IMR-90 (cell line): Measurements from ENCODE around the gene TNK2. TPM values are rescaled to one million over a fixed set of nuclear protein-coding genes. Genes with fewer than 3 reads are reported as not detected.
"Not testable (repeated sequence)": the region's sequence is repeated elsewhere in the genome, so short reads cannot be mapped to it uniquely, and the experiment has no call there.

Source experiments
- ATAC-seq: fragments of 200-7000 bp; cut with Tn5 transposase; 2 replicates; pipeline ENCODE4 v1.9.1; 2020; ENCODE audit warnings: low read depth, mild to moderate bottlenecking, moderate library complexity
- BruUV-seq: library from RNA; stranded (reverse); fragments of 400-500 nt; replicated peaks from 2 replicates; lab custom pipeline; 2021; lab: Mats Ljungman, UMichigan
- CTCF ChIA-PET: fragments of 300-600 bp; formaldehyde crosslinking; extraction: SDS; loops from one replicate; lab custom pipeline; 2021; ENCODE audit warnings: antibody characterized with exemption; lab: Yijun Ruan, JAX
- POLR2A ChIA-PET: fragments of 300-600 bp; sonication (Branson Sonifier 250); formaldehyde crosslinking; loops from one replicate; lab custom pipeline; 2022; ENCODE audit warnings: antibody characterized with exemption; ENCODE audit not compliant: unreplicated experiment; lab: Charles Lee
- DNase-seq: peaks from one replicate; pipeline ENCODE4 v3.0.0; 2013
- H2AFZ ChIP-seq: replicated peaks from 2 replicates; pipeline ENCODE3; 2013; ENCODE audit warnings: low read length, mild to moderate bottlenecking; ENCODE audit not compliant: poor library complexity
- H2AK5ac ChIP-seq: 2 replicates; pipeline ENCODE4 v1.6.1; 2013; ENCODE audit warnings: low read depth, low read length, inconsistent platforms
- H2AK9ac ChIP-seq: replicated peaks from 2 replicates; pipeline ENCODE3; 2013; ENCODE audit warnings: mild to moderate bottlenecking, low read depth, low read length, moderate library complexity; ENCODE audit not compliant: poor library complexity
- H2BK120ac ChIP-seq: 2 replicates; pipeline ENCODE4 v1.6.1; 2013; ENCODE audit warnings: low read depth, low read length, inconsistent platforms
- H2BK15ac ChIP-seq: 3 replicates; pipeline ENCODE4 v1.6.1; 2013; ENCODE audit warnings: low read depth, low read length, inconsistent platforms
- H2BK20ac ChIP-seq: 2 replicates; pipeline ENCODE4 v1.6.1; 2013; ENCODE audit warnings: low read depth, mild to moderate bottlenecking, inconsistent platforms, low read length, moderate library complexity
- H2BK5ac ChIP-seq: 2 replicates; pipeline ENCODE4 v1.6.1; 2013; ENCODE audit warnings: mild to moderate bottlenecking, low read depth, low read length, inconsistent platforms; ENCODE audit not compliant: poor library complexity, severe bottlenecking
- H3K14ac ChIP-seq: replicated peaks from 2 replicates; pipeline ENCODE4 v1.6.1; 2013; ENCODE audit warnings: low read depth, low read length, inconsistent platforms
- H3K18ac ChIP-seq: 2 replicates; pipeline ENCODE4 v1.6.1; 2013; ENCODE audit warnings: low read depth, low read length, control low read depth
- H3K23ac ChIP-seq: 2 replicates; pipeline ENCODE4 v1.6.1; 2013; ENCODE audit warnings: low read depth, low read length, inconsistent platforms
- H3K27ac ChIP-seq: 2 replicates; pipeline ENCODE4 v1.5.1; 2013; ENCODE audit warnings: mild to moderate bottlenecking, control low read depth, low read length; ENCODE audit not compliant: insufficient read depth
- H3K27me3 ChIP-seq: 2 replicates; pipeline ENCODE4 v1.6.1; 2013; ENCODE audit warnings: low read length; ENCODE audit not compliant: control insufficient read depth, insufficient read depth
- H3K36me3 ChIP-seq: 2 replicates; pipeline ENCODE4 v1.6.1; 2013; ENCODE audit warnings: low read length, mixed read lengths; ENCODE audit not compliant: control insufficient read depth, insufficient read depth
- H3K4ac ChIP-seq: 2 replicates; pipeline ENCODE4 v1.6.1; 2013; ENCODE audit warnings: low read depth, low read length, inconsistent platforms
- H3K4me1 ChIP-seq: 2 replicates; pipeline ENCODE4 v1.6.1; 2013; ENCODE audit warnings: low read length, mixed read lengths; ENCODE audit not compliant: control insufficient read depth, insufficient read depth
- H3K4me2 ChIP-seq: 2 replicates; pipeline ENCODE4 v1.6.1; 2013; ENCODE audit warnings: low read depth, mild to moderate bottlenecking, control low read depth, low read length, moderate library complexity
- H3K4me3 ChIP-seq: 2 replicates; pipeline ENCODE4 v1.5.1; 2013; ENCODE audit warnings: low read depth, mild to moderate bottlenecking, control low read depth, low read length, moderate library complexity; ENCODE audit not compliant: insufficient read depth
- H3K56ac ChIP-seq: 2 replicates; pipeline ENCODE4 v1.6.1; 2013; ENCODE audit warnings: low read length, inconsistent platforms; ENCODE audit not compliant: insufficient read depth; ENCODE audit errors: extremely low read depth
- H3K79me1 ChIP-seq, 2 experiments: 2 replicates each; pipeline ENCODE4 v1.6.1; 2013; ENCODE audit warnings: low read length in 2 of 2, inconsistent platforms in 1 of 2, low read depth in 1 of 2
- H3K9ac ChIP-seq: 2 replicates; pipeline ENCODE4 v1.6.1; 2013; ENCODE audit warnings: low read depth, low read length, control low read depth
- H3K9me1 ChIP-seq: 2 replicates; pipeline ENCODE4 v1.6.1; 2013; ENCODE audit warnings: low read length, inconsistent platforms; ENCODE audit not compliant: insufficient read depth
- H3K9me3 ChIP-seq: 2 replicates; pipeline ENCODE4 v1.6.1; 2013; ENCODE audit warnings: low read length; ENCODE audit not compliant: control insufficient read depth, insufficient read depth
- H4K20me1 ChIP-seq: 2 replicates; pipeline ENCODE4 v1.6.1; 2013; ENCODE audit warnings: low read length, inconsistent platforms; ENCODE audit not compliant: insufficient read depth
- H4K5ac ChIP-seq: 2 replicates; pipeline ENCODE4 v1.6.1; 2013; ENCODE audit warnings: mild to moderate bottlenecking, low read depth, low read length, control low read depth
- H4K8ac ChIP-seq, 2 experiments: 2 replicates each; pipeline ENCODE4 v1.6.1; 2013; ENCODE audit warnings: low read depth in 2 of 2, low read length in 2 of 2, control low read depth in 1 of 2, inconsistent platforms in 1 of 2
- H4K91ac ChIP-seq: 2 replicates; pipeline ENCODE4 v1.6.1; 2013; ENCODE audit warnings: low read depth, low read length, inconsistent platforms; ENCODE audit not compliant: insufficient read depth
- WGBS, 2 experiments: methylation state at CpG; one replicate each; pipeline versions ENCODE4 v1.1.5 to v1.1.7; 2013; ENCODE audit warnings: missing lambda C conversion rate in 2 of 2; ENCODE audit not compliant: insufficient read length in 1 of 2; ENCODE audit errors: extremely low coverage in 2 of 2; 5-methylcytosine and 5-hydroxymethylcytosine counted together
- dilution Hi-C: fragments of 300-500 bp; cut with HindIII; formaldehyde crosslinking; loops from one replicate; pipeline ENCODE4 v1.14.3; 2018; ENCODE audit warnings: low sequenced_read_pairs; ENCODE audit not compliant: unreplicated experiment
- in situ Hi-C: fragments of 300-500 bp; cut with MboI; formaldehyde crosslinking; loops from 3 replicates; pipeline ENCODE4 v1.14.3; 2019; ENCODE audit warnings: low sequenced_read_pairs, inconsistent platforms, mixed read lengths
- intact Hi-C: fragments of 100-400 bp; cut with micrococcal nuclease; formaldehyde crosslinking; loops from 2 replicates; pipeline ENCODE4 v1.10.0; 2022
- polyA plus RNA-seq, 3 experiments: library from polyadenylated mRNA; depleted of rRNA; stranded (reverse); fragments of >200 nt; gene quantifications; 2 replicates each; pipeline ENCODE4 v1.2.3, GENCODE V29; 2012; ENCODE audit warnings: low replicate concordance in 1 of 3
- total RNA-seq: library from RNA; depleted of rRNA; stranded (reverse); fragments of >200 nt; gene quantifications from 2 replicates; pipeline ENCODE4 v1.2.3, GENCODE V29; 2012

TNK2 gene
- total and polyA plus RNA-seq, 2 of the 4 experiments (the other 2 are of a cell fraction): 2.2 to 13.8 TPM

DNA sequence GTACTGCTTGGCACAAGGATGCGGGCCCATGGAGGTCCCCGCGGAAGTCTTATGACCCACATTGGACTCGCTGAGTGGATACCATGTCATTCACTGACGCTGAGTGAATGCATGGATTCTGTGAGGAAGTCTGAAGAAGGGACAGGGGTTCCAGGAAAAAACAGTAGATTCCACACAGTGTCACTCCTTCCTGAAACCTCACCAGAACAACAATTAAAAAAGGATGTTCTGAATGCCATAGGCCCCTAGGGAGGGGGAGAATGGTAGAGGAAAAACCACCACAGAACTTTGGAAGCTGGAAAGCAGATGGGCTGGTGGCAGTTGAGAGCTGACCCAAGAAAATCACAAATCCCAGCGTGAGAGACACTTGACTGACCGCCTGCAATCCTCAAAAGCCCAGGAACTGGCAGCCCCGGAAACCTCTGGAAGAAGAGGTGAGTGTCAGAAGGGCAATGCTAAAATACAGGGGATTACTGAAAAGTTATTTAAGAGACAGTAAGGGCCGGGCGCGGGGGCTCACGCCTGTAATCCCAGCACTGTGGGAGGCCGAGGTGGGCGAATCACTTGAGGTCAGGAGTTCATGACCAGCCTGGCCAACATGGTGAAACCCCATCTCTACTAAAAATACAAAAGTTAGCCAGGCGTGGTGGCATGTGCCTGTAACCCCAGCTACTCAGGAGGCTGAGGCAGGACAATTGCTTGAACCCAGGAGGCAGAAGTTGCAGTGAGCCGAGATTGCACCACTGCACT lies 6.3 kb downstream of the TNK2 start:
- intact Hi-C loops, H2BK20ac ChIP-seq, H2BK5ac ChIP-seq, CTCF ChIA-PET, H4K8ac ChIP-seq, H3K4ac ChIP-seq, H3K27me3 ChIP-seq, dilution Hi-C loops, DNase-seq, H2AFZ ChIP-seq, H4K5ac ChIP-seq, H4K91ac ChIP-seq, H3K9ac ChIP-seq, BruUV-seq, H3K9me3 ChIP-seq, H3K4me3 ChIP-seq, ATAC-seq, H2BK120ac ChIP-seq, H3K56ac ChIP-seq, H4K20me1 ChIP-seq, H3K14ac ChIP-seq, POLR2A ChIA-PET, H2AK9ac ChIP-seq, H2BK15ac ChIP-seq, H3K27ac ChIP-seq, H3K36me3 ChIP-seq, H3K18ac ChIP-seq, H2AK5ac ChIP-seq, H3K4me2 ChIP-seq, H3K23ac ChIP-seq, in situ Hi-C loops: not testable (repeated sequence)
- H3K79me1 ChIP-seq: peaks cover 9 to 60% of the 10 kb centered on the region in 2 experiments; a peak in 3 of 4 replicates
- peaks cover 22% of the 10 kb centered on the region for H3K9me1 ChIP-seq
- 100% methylated on average over 5 of the region's 16 CpGs; no CpG with 5 or more reads in 1 of the 2 experiments for WGBS, 2 experiments
- peaks cover 25% of the 10 kb centered on the region for H3K4me1 ChIP-seq
